Measurements from ENCODE around the gene STK10. TPM values are rescaled to one million over a fixed set of nuclear protein-coding genes. Genes with fewer than 3 reads are reported as not detected.

STK10 gene
- total and polyA plus RNA-seq, 9 of the 15 experiments (the other 6 are each of a cell fraction or from before 2014, with no cell fraction given) = 0.30 to 6.7 (median 2.4) TPM

- TF ChIP-seq, protein P1, sequence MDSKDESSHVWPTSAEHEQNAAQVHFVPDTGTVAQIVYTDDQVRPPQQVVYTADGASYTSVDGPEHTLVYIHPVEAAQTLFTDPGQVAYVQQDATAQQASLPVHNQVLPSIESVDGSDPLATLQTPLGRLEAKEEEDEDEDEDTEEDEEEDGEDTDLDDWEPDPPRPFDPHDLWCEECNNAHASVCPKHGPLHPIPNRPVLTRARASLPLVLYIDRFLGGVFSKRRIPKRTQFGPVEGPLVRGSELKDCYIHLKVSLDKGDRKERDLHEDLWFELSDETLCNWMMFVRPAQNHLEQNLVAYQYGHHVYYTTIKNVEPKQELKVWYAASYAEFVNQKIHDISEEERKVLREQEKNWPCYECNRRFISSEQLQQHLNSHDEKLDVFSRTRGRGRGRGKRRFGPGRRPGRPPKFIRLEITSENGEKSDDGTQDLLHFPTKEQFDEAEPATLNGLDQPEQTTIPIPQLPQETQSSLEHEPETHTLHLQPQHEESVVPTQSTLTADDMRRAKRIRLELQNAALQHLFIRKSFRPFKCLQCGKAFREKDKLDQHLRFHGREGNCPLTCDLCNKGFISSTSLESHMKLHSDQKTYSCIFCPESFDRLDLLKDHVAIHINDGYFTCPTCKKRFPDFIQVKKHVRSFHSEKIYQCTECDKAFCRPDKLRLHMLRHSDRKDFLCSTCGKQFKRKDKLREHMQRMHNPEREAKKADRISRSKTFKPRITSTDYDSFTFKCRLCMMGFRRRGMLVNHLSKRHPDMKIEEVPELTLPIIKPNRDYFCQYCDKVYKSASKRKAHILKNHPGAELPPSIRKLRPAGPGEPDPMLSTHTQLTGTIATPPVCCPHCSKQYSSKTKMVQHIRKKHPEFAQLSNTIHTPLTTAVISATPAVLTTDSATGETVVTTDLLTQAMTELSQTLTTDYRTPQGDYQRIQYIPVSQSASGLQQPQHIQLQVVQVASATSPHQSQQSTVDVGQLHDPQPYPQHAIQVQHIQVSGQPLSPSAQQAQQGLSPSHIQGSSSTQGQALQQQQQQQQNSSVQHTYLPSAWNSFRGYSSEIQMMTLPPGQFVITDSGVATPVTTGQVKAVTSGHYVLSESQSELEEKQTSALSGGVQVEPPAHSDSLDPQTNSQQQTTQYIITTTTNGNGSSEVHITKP (IDR thresholded peaks at IDR 0.05; ENCODE audit: partially characterized antibody) = no peak
- TF ChIP-seq ZBTB1 (CRISPR knock-in tag; IDR thresholded peaks at IDR 0.05; ENCODE audit: borderline replicate concordance, low read depth) = no peak
- TF ChIP-seq PHB (CRISPR knock-in tag; IDR thresholded peaks at IDR 0.05) = no peak
Measured at GRCh38 chr5:172160506-172160905, 27.5 kb downstream of the STK10 start (continued).

- Histone ChIP-seq H4K20me1 (replicated peaks; ENCODE audit: control insufficient read depth, insufficient read depth, low read length) (no peaks in the 10 kb centered on the region), H3K27me3 (ENCODE audit: control insufficient read depth in 2 of 2, insufficient read depth in 2 of 2, low read length in 2 of 2) (no peaks in the 10 kb centered on the region; a peak in 1 of 5 replicates), H3K9me1 (ENCODE audit: control insufficient read depth, insufficient read depth, low read length) (no peaks in the 10 kb centered on the region), H3K79me2 (ENCODE audit: control insufficient read depth, insufficient read depth, low read length) (no peaks in the 10 kb centered on the region), H3K4me3 (no peak overlapping the region), H3K27ac (ENCODE audit: extremely low read depth, low read depth, low read length) (no peak overlapping the region), H3K4me2 (ENCODE audit: insufficient read depth, low read length) (no peak overlapping the region), H3K9ac (ENCODE audit: insufficient read depth in 1 of 2, low read depth in 2 of 2, low read length in 2 of 2) (no peak overlapping the region), H3K36me3 (ENCODE audit: control insufficient read depth, insufficient read depth, low read length) (no peaks in the 10 kb centered on the region), H3K4me1 (replicated peaks in 1 of 2; ENCODE audit: control insufficient read depth in 2 of 2, insufficient read depth in 2 of 2, low read length in 2 of 2) (peaks cover 5 to 10% of the 10 kb centered on the region in 2 experiments; a peak in 3 of 5 replicates), H2AFZ (ENCODE audit: low read depth, low read length) (no peak overlapping the region), H3K9me3 (replicated peaks; ENCODE audit: control insufficient read depth, insufficient read depth, low read depth, low read length) (no peaks in the 10 kb centered on the region)
- FAIRE-seq (no peak), DNase-seq (ENCODE audit: extremely low read depth in 1 of 4, low spot score in 3 of 4) (peak in 1 of 4 experiments; percentile 2), ATAC-seq (no peak)
- in situ Hi-C loops (cut with MboI) (no loop called here), intact Hi-C loops (cut with micrococcal nuclease) (no loop called here)
- no TSS peak for BruUV-seq (replicated peaks)
- ChIA-PET CTCF (ENCODE audit: low intra/inter-chr PET ratio) (no interaction called here), POLR2A (no interaction called here)
- 63% methylated on average over 8 of the region's 8 CpGs for WGBS (ENCODE audit: insufficient coverage, low coverage, missing lambda C conversion rate)
- TF ChIP-seq STAT5B (CRISPR knock-in tag; IDR thresholded peaks at IDR 0.05) = no peak
- TF ChIP-seq SMARCA4 (IDR thresholded peaks at IDR 0.05) = no peak
- no peak for TF ChIP-seq ARHGAP35 (IDR thresholded peaks at IDR 0.05; ENCODE audit: partially characterized antibody)
- TF ChIP-seq HLTF (IDR thresholded peaks at IDR 0.05) = no peak
- TF ChIP-seq SMARCE1 (IDR thresholded peaks at IDR 0.05) = no peak
- no peak for TF ChIP-seq EP400 (IDR thresholded peaks at IDR 0.05)
- TF ChIP-seq FOXP4 (CRISPR knock-in tag; IDR thresholded peaks at IDR 0.05; ENCODE audit: borderline replicate concordance) = no peak
- no peak for TF ChIP-seq GATAD2A (IDR thresholded peaks at IDR 0.05)
- TF ChIP-seq, protein P2, sequence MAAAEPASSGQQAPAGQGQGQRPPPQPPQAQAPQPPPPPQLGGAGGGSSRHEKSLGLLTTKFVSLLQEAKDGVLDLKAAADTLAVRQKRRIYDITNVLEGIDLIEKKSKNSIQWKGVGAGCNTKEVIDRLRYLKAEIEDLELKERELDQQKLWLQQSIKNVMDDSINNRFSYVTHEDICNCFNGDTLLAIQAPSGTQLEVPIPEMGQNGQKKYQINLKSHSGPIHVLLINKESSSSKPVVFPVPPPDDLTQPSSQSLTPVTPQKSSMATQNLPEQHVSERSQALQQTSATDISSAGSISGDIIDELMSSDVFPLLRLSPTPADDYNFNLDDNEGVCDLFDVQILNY (CRISPR knock-in tag; IDR thresholded peaks at IDR 0.05) = no peak
- TF ChIP-seq, protein P3, sequence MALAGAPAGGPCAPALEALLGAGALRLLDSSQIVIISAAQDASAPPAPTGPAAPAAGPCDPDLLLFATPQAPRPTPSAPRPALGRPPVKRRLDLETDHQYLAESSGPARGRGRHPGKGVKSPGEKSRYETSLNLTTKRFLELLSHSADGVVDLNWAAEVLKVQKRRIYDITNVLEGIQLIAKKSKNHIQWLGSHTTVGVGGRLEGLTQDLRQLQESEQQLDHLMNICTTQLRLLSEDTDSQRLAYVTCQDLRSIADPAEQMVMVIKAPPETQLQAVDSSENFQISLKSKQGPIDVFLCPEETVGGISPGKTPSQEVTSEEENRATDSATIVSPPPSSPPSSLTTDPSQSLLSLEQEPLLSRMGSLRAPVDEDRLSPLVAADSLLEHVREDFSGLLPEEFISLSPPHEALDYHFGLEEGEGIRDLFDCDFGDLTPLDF (CRISPR knock-in tag; IDR thresholded peaks at IDR 0.05) = no peak
- TF ChIP-seq ZNF143 (CRISPR knock-in tag; IDR thresholded peaks at IDR 0.05) = no peak
- no peak for TF ChIP-seq ZNF212 (CRISPR knock-in tag; IDR thresholded peaks at IDR 0.05)
- TF ChIP-seq ZNF780A (CRISPR knock-in tag; IDR thresholded peaks at IDR 0.05) = no peak
Measured at GRCh38 chr5:172159016-172159415, 29.0 kb downstream of the STK10 start.
